Brain microvascular endothelial cell (primary cell): ENCODE measurements around the gene DAB2IP.

ENCODE experiments used
- DNase-seq: peaks from one replicate; pipeline ENCODE4 v3.0.0-alpha.2; 2020
- H3K27ac ChIP-seq: fragments of 250-450 bp; sonication (Bioruptor Pico); 2 replicates; pipeline ENCODE4 v1.5.1; 2020; ENCODE audit warnings: mild to moderate bottlenecking, moderate library complexity
- H3K27me3 ChIP-seq: fragments of 250-450 bp; sonication (Bioruptor Pico); replicated peaks from 2 replicates; pipeline ENCODE4 v1.5.1; 2020; ENCODE audit warnings: mild to moderate bottlenecking
- H3K36me3 ChIP-seq: fragments of 250-450 bp; sonication (Bioruptor Pico); replicated peaks from 2 replicates; pipeline ENCODE4 v1.5.1; 2020; ENCODE audit warnings: mild to moderate bottlenecking
- H3K4me3 ChIP-seq: 2 replicates; pipeline ENCODE4 v1.5.1; 2011; ENCODE audit warnings: low read depth, mild to moderate bottlenecking, control low read depth, low read length, moderate library complexity
- CTCF ChIP-seq: IDR thresholded peaks from 2 replicates; pipeline ENCODE4 v1.5.1; 2011; ENCODE audit warnings: low read depth, mild to moderate bottlenecking, moderate library complexity, low read length, control low read depth, inconsistent platforms; ENCODE audit errors: missing control alignments
- in situ Hi-C: cut with HindIII; loops from 2 replicates; pipeline ENCODE4 v1.10.0; 2017; ENCODE audit warnings: low sequenced_read_pairs, low pct_ligation_motif_present

DAB2IP gene

GRCh38 chr9:121751686-121752445 lies 100.4 kb downstream of the DAB2IP start:
- no peak for DNase-seq
- H3K36me3 ChIP-seq, result peaks cover 4% of the 10 kb centered on the region
- no peaks in the 10 kb centered on the region for H3K27me3 ChIP-seq
- in situ Hi-C loops, result no loop called here
- no peak overlapping the region for H3K4me3 ChIP-seq
- H3K27ac ChIP-seq, result no peak overlapping the region
- no peak for TF ChIP-seq CTCF

- Histone ChIP-seq H3K36me3 (peaks cover 4% of the 10 kb centered on the region), H3K27ac (no peak overlapping the region), H3K4me3 (no peak overlapping the region), H3K27me3 (no peaks in the 10 kb centered on the region)
- TF ChIP-seq CTCF, result no peak
- no peak for DNase-seq
- in situ Hi-C loops, result no loop called here
These were observed 101.5 kb downstream of the DAB2IP start for GRCh38 chr9:121752929-121753328.

GRCh38 chr9:121753802-121754654 lies 102.6 kb downstream of the DAB2IP start:
- DNase-seq, result no peak
- in situ Hi-C loops, result no loop called here
- Histone ChIP-seq H3K4me3 (no peak overlapping the region), H3K27me3 (no peaks in the 10 kb centered on the region), H3K36me3 (peaks cover 5% of the 10 kb centered on the region), H3K27ac (no peak overlapping the region)
- no peak for TF ChIP-seq CTCF

- in situ Hi-C loops, result no loop called here
- DNase-seq, result no peak
- H3K27me3 ChIP-seq, result no peaks in the 10 kb centered on the region
- no peak for TF ChIP-seq CTCF
- H3K36me3 ChIP-seq, result peaks cover 12% of the 10 kb centered on the region
- H3K27ac ChIP-seq, result no peak overlapping the region
- no peak overlapping the region for H3K4me3 ChIP-seq
These were observed 103.4 kb downstream of the DAB2IP start for GRCh38 chr9:121754655-121755436.

- H3K4me3 ChIP-seq, result no peak overlapping the region
- peaks cover 15% of the 10 kb centered on the region for H3K36me3 ChIP-seq
- H3K27ac ChIP-seq, result no peak overlapping the region
- in situ Hi-C loops, result no loop called here
- no peaks in the 10 kb centered on the region for H3K27me3 ChIP-seq
- TF ChIP-seq CTCF, result no peak
- no peak for DNase-seq
These were observed 104.1 kb downstream of the DAB2IP start for GRCh38 chr9:121755581-121755980.
